Measurements from ENCODE around the gene TUFM. TPM values are rescaled to one million over a fixed set of nuclear protein-coding genes. Genes with fewer than 3 reads are reported as not detected.
A peak's percentile ranks its signal among the peaks of the same experiment; 100 is the strongest.

The TUFM gene
- total RNA-seq, 2 experiments from 2014 or later = 309 to 323 TPM

DNA sequence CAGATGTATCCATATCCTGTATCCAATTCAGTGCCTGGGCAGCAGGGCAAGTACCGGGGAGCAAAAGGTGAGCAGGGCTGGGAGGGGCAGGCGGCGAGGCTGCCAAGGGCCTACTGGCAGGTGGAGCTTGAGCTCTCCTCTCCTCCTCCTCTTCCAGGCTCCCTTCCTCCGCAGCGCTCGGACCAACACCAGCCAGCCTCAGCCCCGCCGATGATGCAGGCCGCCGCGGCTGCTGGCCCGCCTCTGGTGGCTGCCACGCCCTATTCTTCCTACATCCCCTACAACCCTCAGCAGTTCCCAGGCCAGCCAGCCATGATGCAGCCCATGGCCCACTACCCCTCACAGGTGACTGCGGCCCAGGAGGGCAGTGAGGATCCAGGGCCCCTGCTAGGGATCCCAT is 11.8 kb downstream of the TUFM start:
- ChIA-PET POLR2A (interaction anchor here (0.9 to 20.4 kb wide), 3 partner anchors 6 to 22 kb away, joined by 3 to 485 read pairs (median 485); partner anchors contain the start of genes ATXN2L and TUFM), CTCF (no interaction called here)
- intact Hi-C loops (cut with micrococcal nuclease) = no loop called here
- DNase-seq (no peak), ATAC-seq (no peak)
- TF ChIP-seq, protein P1, sequence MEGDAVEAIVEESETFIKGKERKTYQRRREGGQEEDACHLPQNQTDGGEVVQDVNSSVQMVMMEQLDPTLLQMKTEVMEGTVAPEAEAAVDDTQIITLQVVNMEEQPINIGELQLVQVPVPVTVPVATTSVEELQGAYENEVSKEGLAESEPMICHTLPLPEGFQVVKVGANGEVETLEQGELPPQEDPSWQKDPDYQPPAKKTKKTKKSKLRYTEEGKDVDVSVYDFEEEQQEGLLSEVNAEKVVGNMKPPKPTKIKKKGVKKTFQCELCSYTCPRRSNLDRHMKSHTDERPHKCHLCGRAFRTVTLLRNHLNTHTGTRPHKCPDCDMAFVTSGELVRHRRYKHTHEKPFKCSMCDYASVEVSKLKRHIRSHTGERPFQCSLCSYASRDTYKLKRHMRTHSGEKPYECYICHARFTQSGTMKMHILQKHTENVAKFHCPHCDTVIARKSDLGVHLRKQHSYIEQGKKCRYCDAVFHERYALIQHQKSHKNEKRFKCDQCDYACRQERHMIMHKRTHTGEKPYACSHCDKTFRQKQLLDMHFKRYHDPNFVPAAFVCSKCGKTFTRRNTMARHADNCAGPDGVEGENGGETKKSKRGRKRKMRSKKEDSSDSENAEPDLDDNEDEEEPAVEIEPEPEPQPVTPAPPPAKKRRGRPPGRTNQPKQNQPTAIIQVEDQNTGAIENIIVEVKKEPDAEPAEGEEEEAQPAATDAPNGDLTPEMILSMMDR (IDR thresholded peaks at IDR 0.05) = no peak
- no peaks in the 10 kb centered on the region for H3K9me3 Mint-ChIP-seq
- H3K27ac Mint-ChIP-seq = no peak overlapping the region
- H3K27me3 Mint-ChIP-seq = no peaks in the 10 kb centered on the region
- no peak overlapping the region for H3K4me3 Mint-ChIP-seq
- peaks cover 77% of the 10 kb centered on the region for H3K36me3 Mint-ChIP-seq (ENCODE audit: low read depth)
- H3K4me1 Mint-ChIP-seq (ENCODE audit: low read depth) = peaks cover 15% of the 10 kb centered on the region

DNA sequence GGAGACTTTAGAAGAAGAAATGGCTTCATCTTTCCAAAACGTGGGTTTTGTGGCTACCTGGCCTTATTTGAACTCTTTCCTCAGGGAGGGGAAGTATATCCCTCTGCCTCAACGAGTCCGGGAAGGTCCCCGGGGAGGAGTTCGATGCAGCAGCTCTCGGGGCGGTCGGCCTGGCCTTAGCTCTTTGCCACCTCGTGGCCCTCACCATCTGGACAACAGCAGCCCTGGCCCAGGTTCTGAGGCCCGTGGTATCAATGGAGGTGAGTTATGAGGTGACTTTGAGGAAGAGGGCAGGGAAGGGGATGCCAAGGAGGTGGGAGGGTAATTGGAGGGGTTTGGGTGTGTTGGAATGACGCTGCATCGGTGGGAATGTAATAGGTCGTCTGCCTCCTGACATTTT is 15.6 kb downstream of the TUFM start:
- ATAC-seq (no peak), DNase-seq (no peak)
- intact Hi-C loops (cut with micrococcal nuclease) = no loop called here
- CTCF ChIA-PET = interaction anchor here (1.7 kb wide), 1 partner anchor 16 kb away, joined by 5 read pairs; the partner anchor contains the start of gene TUFM
- Mint-ChIP-seq H3K4me3 (no peak overlapping the region), H3K27ac (no peak overlapping the region), H3K4me1 (ENCODE audit: low read depth) (peaks cover 38% of the 10 kb centered on the region), H3K27me3 (no peaks in the 10 kb centered on the region), H3K36me3 (ENCODE audit: low read depth) (peaks cover 87% of the 10 kb centered on the region), H3K9me3 (no peaks in the 10 kb centered on the region)
- POLR2A ChIA-PET = interaction anchor here (1.7 to 20.4 kb wide), 2 partner anchors 11 to 122 kb away, joined by 4 to 485 read pairs; partner anchors contain the start of gene TUFM
- TF ChIP-seq, protein P1 (IDR thresholded peaks at IDR 0.05) = no peak

DNA sequence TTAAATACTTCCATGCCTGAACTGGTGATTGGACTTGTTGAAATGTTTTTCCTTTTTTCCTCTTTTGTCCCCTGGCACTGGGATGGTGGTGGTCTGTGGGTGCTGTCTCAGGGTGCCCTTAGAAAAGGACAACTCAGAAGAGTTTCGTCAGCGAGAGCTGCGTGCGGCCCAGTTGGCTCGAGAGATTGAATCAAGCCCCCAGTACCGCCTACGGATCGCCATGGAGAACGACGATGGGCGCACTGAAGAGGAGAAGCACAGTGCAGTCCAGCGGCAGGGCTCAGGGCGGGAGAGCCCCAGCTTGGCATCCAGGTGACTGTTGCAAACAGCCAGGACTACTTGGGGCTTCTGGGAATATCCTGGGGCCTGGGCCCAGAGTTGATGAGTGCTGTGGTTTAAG is 16.4 kb downstream of the TUFM start:
- Mint-ChIP-seq H3K4me1 (ENCODE audit: low read depth) (peaks cover 46% of the 10 kb centered on the region), H3K27me3 (no peaks in the 10 kb centered on the region), H3K36me3 (ENCODE audit: low read depth) (peaks cover 87% of the 10 kb centered on the region), H3K27ac (peak overlapping the region; percentile 55), H3K9me3 (no peaks in the 10 kb centered on the region), H3K4me3 (no peak overlapping the region)
- CTCF ChIA-PET = interaction anchor here (1.3 kb wide), 1 partner anchor 115 kb away, joined by 4 read pairs; no protein-coding TSS in a partner anchor
- TF ChIP-seq, protein P1 (IDR thresholded peaks at IDR 0.05) = no peak
- POLR2A ChIA-PET = interaction anchor here (1.7 to 20.4 kb wide), 2 partner anchors 12 to 123 kb away, joined by 4 to 485 read pairs; partner anchors contain the start of gene TUFM
- ATAC-seq (no peak), DNase-seq (no peak)
- intact Hi-C loops (cut with micrococcal nuclease) = no loop called here

DNA sequence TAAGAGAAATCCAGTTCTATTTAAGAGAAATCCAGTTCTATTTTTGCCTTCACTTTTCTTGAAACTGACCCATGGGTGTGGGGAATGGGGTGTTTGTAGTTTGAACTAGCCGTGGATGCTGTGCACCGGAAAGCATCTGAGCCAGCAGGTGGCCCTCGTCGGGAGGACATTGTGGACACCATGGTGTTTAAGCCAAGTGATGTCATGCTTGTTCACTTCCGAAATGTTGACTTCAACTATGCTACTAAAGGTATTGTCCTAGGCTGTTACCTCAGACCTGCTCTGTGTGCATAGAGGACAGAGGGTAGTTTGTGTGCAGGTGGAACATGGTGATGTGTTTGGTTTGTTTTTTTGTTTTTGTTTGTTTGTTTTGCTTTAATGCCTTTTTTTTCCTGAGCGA is 20.0 kb downstream of the TUFM start:
- no peak for ATAC-seq
- POLR2A ChIA-PET = interaction anchor here (0.6 to 20.4 kb wide), 2 partner anchors 15 to 228 kb away, joined by 4 to 485 read pairs; partner anchors contain the start of gene TUFM
- intact Hi-C loops (cut with micrococcal nuclease) = no loop called here

DNA sequence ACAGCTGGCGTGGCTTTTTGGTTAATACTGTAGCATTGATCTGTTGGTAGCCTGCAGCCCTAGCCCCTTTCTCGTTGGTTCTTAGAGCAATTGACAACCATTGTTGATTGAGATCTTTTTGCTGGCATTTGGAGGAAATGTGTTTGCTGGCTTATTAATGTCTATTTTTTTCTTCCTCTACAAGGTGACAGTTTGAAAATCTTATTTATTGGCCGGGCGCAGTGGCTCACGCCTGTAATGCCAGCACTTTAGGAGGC is 21.5 kb downstream of the TUFM start:
- no peaks in the 10 kb centered on the region for H3K27me3 Mint-ChIP-seq
- ChIA-PET POLR2A (interaction anchor here (1.4 to 20.4 kb wide), 4 partner anchors 8 to 55 kb away, joined by 5 to 485 read pairs (median 9); partner anchors contain the start of genes ATP2A1 and TUFM), CTCF (interaction anchor here (1.9 kb wide), 1 partner anchor 121 kb away, joined by 5 read pairs; no protein-coding TSS in a partner anchor)
- peaks cover 73% of the 10 kb centered on the region for H3K36me3 Mint-ChIP-seq (ENCODE audit: low read depth)
- TF ChIP-seq, protein P1 (IDR thresholded peaks at IDR 0.05) = no peak
- intact Hi-C loops (cut with micrococcal nuclease) = loop anchor here (1.0 to 5.0 kb wide), 2 partner anchors 22 to 332 kb away; partner anchors contain the start of genes APOBR, CLN3 and TUFM
- peak overlapping the region; percentile 100 for H3K27ac Mint-ChIP-seq
- H3K4me3 Mint-ChIP-seq = peak overlapping the region; percentile 99
- H3K4me1 Mint-ChIP-seq (ENCODE audit: low read depth) = peaks cover 57% of the 10 kb centered on the region
- ATAC-seq (no peak), DNase-seq (no peak)
- H3K9me3 Mint-ChIP-seq = no peaks in the 10 kb centered on the region

More for the DNA sequence above, 20.0 kb downstream of the TUFM start:
- Mint-ChIP-seq H3K27me3 (no peaks in the 10 kb centered on the region), H3K36me3 (ENCODE audit: low read depth) (peaks cover 75% of the 10 kb centered on the region), H3K4me3 (peak overlapping the region; percentile 45), H3K27ac (peak overlapping the region; percentile 100), H3K9me3 (no peaks in the 10 kb centered on the region), H3K4me1 (ENCODE audit: low read depth) (peaks cover 50% of the 10 kb centered on the region)
- CTCF ChIA-PET = interaction anchor here (0.9 kb wide), 1 partner anchor 19 kb away, joined by 3 read pairs; no protein-coding TSS in a partner anchor
- DNase-seq = no peak
- TF ChIP-seq, protein P1 (IDR thresholded peaks at IDR 0.05) = no peak
